ENCODE data around the gene SUPT4H1.

Gene SUPT4H1

GRCh38 chr17:58377093-58377601 lies 25.1 kb upstream of the SUPT4H1 start:
- H3K9ac ChIP-seq (ENCODE audit: insufficient read length) = no peak overlapping the region

GRCh38 chr17:58376472-58377000 lies 24.5 kb upstream of the SUPT4H1 start:
- DNase-seq (ENCODE audit: low read depth, low spot score) = no peak
- no peak overlapping the region for H3K4me3 ChIP-seq
- TF ChIP-seq POLR2AphosphoS5 (IDR thresholded peaks at IDR 0.05; ENCODE audit: borderline replicate concordance, low read depth, low read length) = no peak
- no peak for TF ChIP-seq EZH2 (IDR thresholded peaks at IDR 0.05)
- TF ChIP-seq FOXP2 (optimal IDR thresholded peaks at IDR 0.05; ENCODE audit: control extremely low read depth, extremely low read length, insufficient read depth) = no peak
- H3K9ac ChIP-seq (ENCODE audit: insufficient read length) = no peak overlapping the region
- no peaks in the 10 kb centered on the region for H3K9me3 ChIP-seq (ENCODE audit: low read depth, low read length)
- no peaks in the 10 kb centered on the region for H3K36me3 ChIP-seq (ENCODE audit: insufficient read depth, low read length)
- H3K27ac ChIP-seq = no peak overlapping the region

More at GRCh38 chr17:58377093-58377601, 25.1 kb upstream of the SUPT4H1 start:
- no peaks in the 10 kb centered on the region for H3K36me3 ChIP-seq (ENCODE audit: insufficient read depth, low read length)
- H3K27ac ChIP-seq = no peak overlapping the region
- H3K9me3 ChIP-seq (ENCODE audit: low read depth, low read length) = no peaks in the 10 kb centered on the region
- no peak for DNase-seq (ENCODE audit: low read depth, low spot score)
- TF ChIP-seq POLR2AphosphoS5 (IDR thresholded peaks at IDR 0.05; ENCODE audit: borderline replicate concordance, low read depth, low read length) = no peak
- TF ChIP-seq EZH2 (IDR thresholded peaks at IDR 0.05) = no peak
- no peak for TF ChIP-seq FOXP2 (optimal IDR thresholded peaks at IDR 0.05; ENCODE audit: control extremely low read depth, extremely low read length, insufficient read depth)
- no peak overlapping the region for H3K4me3 ChIP-seq

GRCh38 chr17:58375811-58376210 lies 23.8 kb upstream of the SUPT4H1 start:
- no peak for DNase-seq (ENCODE audit: low read depth, low spot score)
- H3K4me3 ChIP-seq = no peak overlapping the region
- no peak overlapping the region for H3K27ac ChIP-seq
- no peaks in the 10 kb centered on the region for H3K9me3 ChIP-seq (ENCODE audit: low read depth, low read length)
- H3K36me3 ChIP-seq (ENCODE audit: insufficient read depth, low read length) = no peaks in the 10 kb centered on the region
- TF ChIP-seq POLR2AphosphoS5 (IDR thresholded peaks at IDR 0.05; ENCODE audit: borderline replicate concordance, low read depth, low read length) (no peak), EZH2 (IDR thresholded peaks at IDR 0.05) (no peak), FOXP2 (optimal IDR thresholded peaks at IDR 0.05; ENCODE audit: control extremely low read depth, extremely low read length, insufficient read depth) (no peak)
- H3K9ac ChIP-seq (ENCODE audit: insufficient read length) = no peak overlapping the region

GRCh38 chr17:58375256-58375655 lies 23.3 kb upstream of the SUPT4H1 start:
- H3K27ac ChIP-seq = no peak overlapping the region
- no peaks in the 10 kb centered on the region for H3K36me3 ChIP-seq (ENCODE audit: insufficient read depth, low read length)
- H3K9ac ChIP-seq (ENCODE audit: insufficient read length) = no peak overlapping the region
- H3K9me3 ChIP-seq (ENCODE audit: low read depth, low read length) = no peaks in the 10 kb centered on the region
- no peak for DNase-seq (ENCODE audit: low read depth, low spot score)
- H3K4me3 ChIP-seq = no peak overlapping the region
- no peak for TF ChIP-seq FOXP2 (optimal IDR thresholded peaks at IDR 0.05; ENCODE audit: control extremely low read depth, extremely low read length, insufficient read depth)
- no peak for TF ChIP-seq EZH2 (IDR thresholded peaks at IDR 0.05)
- no peak for TF ChIP-seq POLR2AphosphoS5 (IDR thresholded peaks at IDR 0.05; ENCODE audit: borderline replicate concordance, low read depth, low read length)

DNA sequence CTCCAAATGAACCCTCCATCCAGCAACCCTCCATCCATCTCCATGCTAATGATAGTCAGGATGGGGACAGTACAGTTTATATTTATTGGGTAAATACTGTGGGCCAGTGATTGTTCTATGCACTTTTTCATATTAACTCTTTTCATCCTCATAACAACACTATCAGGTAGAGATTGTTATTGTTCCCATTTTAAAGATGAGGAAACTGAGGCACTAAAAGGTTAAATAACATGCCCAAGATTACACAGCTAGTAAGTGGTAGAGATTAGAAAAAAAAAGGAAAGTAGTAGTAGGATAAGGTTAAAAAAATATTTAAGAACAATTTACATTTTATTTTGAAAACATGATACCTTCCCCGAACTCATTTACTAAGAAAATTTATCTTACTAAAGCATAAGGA lies 21.9 kb upstream of the SUPT4H1 start:
- no peak overlapping the region for H3K4me3 ChIP-seq
- H3K9me3 ChIP-seq (ENCODE audit: low read depth, low read length) = no peaks in the 10 kb centered on the region
- no peaks in the 10 kb centered on the region for H3K36me3 ChIP-seq (ENCODE audit: insufficient read depth, low read length)
- DNase-seq (ENCODE audit: low read depth, low spot score) = no peak
- H3K27ac ChIP-seq = no peak overlapping the region
- H3K9ac ChIP-seq (ENCODE audit: insufficient read length) = no peak overlapping the region
- TF ChIP-seq FOXP2 (optimal IDR thresholded peaks at IDR 0.05; ENCODE audit: control extremely low read depth, extremely low read length, insufficient read depth) (no peak), EZH2 (IDR thresholded peaks at IDR 0.05) (no peak), POLR2AphosphoS5 (IDR thresholded peaks at IDR 0.05; ENCODE audit: borderline replicate concordance, low read depth, low read length) (no peak)

GRCh38 chr17:58373003-58373402 lies 21.0 kb upstream of the SUPT4H1 start:
- no peak overlapping the region for H3K27ac ChIP-seq
- DNase-seq (ENCODE audit: low read depth, low spot score) = no peak
- H3K4me3 ChIP-seq = no peak overlapping the region
- no peak for TF ChIP-seq POLR2AphosphoS5 (IDR thresholded peaks at IDR 0.05; ENCODE audit: borderline replicate concordance, low read depth, low read length)
- no peak for TF ChIP-seq FOXP2 (optimal IDR thresholded peaks at IDR 0.05; ENCODE audit: control extremely low read depth, extremely low read length, insufficient read depth)
- TF ChIP-seq EZH2 (IDR thresholded peaks at IDR 0.05) = no peak
- H3K9ac ChIP-seq (ENCODE audit: insufficient read length) = no peak overlapping the region
- H3K36me3 ChIP-seq (ENCODE audit: insufficient read depth, low read length) = no peaks in the 10 kb centered on the region
- no peaks in the 10 kb centered on the region for H3K9me3 ChIP-seq (ENCODE audit: low read depth, low read length)

- no peak for DNase-seq (ENCODE audit: low read depth, low spot score)
- no peak overlapping the region for H3K27ac ChIP-seq
- TF ChIP-seq FOXP2 (optimal IDR thresholded peaks at IDR 0.05; ENCODE audit: control extremely low read depth, extremely low read length, insufficient read depth) (no peak), POLR2AphosphoS5 (IDR thresholded peaks at IDR 0.05; ENCODE audit: borderline replicate concordance, low read depth, low read length) (no peak), EZH2 (IDR thresholded peaks at IDR 0.05) (no peak)
- H3K9ac ChIP-seq (ENCODE audit: insufficient read length) = no peak overlapping the region
- H3K36me3 ChIP-seq (ENCODE audit: insufficient read depth, low read length) = no peaks in the 10 kb centered on the region
- H3K4me3 ChIP-seq = no peak overlapping the region
- no peaks in the 10 kb centered on the region for H3K9me3 ChIP-seq (ENCODE audit: low read depth, low read length)
These were observed 19.4 kb upstream of the SUPT4H1 start for GRCh38 chr17:58371300-58371950.

DNA sequence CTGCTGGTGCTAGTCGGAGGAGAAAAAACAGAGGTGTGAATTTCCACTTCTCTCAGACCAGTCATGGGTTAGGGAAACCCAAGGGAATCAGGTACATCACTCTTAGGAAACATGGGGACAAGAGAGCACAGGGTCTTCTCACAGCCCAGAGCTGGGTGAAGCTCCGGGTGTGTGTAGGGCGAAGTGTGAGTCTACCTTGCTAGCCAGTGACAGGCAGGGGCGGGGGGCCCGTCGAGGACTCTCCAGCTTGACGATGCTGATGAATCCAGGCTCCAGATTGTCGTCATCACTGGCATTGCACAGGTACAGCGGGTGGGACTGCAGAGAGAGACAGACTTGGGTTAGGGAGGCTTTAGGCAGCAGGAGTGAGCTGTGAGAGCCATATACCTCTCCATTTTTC lies 18.7 kb upstream of the SUPT4H1 start:
- TF ChIP-seq EZH2 (IDR thresholded peaks at IDR 0.05) (no peak), FOXP2 (optimal IDR thresholded peaks at IDR 0.05; ENCODE audit: control extremely low read depth, extremely low read length, insufficient read depth) (no peak), POLR2AphosphoS5 (IDR thresholded peaks at IDR 0.05; ENCODE audit: borderline replicate concordance, low read depth, low read length) (no peak)
- Histone ChIP-seq H3K9ac (ENCODE audit: insufficient read length) (no peak overlapping the region), H3K9me3 (ENCODE audit: low read depth, low read length) (no peaks in the 10 kb centered on the region), H3K4me3 (no peak overlapping the region), H3K27ac (no peak overlapping the region), H3K36me3 (ENCODE audit: insufficient read depth, low read length) (no peaks in the 10 kb centered on the region)
- DNase-seq (ENCODE audit: low read depth, low spot score) = no peak
